HepG2 (cell line): ENCODE data around the gene CCDC57. TPM values are rescaled to one million over a fixed set of nuclear protein-coding genes. Genes with fewer than 3 reads are reported as not detected.

ENCODE experiments used
- AKNA ChIP-seq: sonication (generic); formaldehyde crosslinking; IDR thresholded peaks from 2 replicates; pipeline ENCODE4 v1.4.0; 2020; ENCODE audit warnings: missing genetic modification reagents, borderline replicate concordance
- ARHGAP35 ChIP-seq: sonication (generic); formaldehyde crosslinking; IDR thresholded peaks from 2 replicates; pipeline ENCODE4 v1.9.0; 2022; ENCODE audit warnings: mild to moderate bottlenecking, inconsistent platforms, moderate library complexity, missing genetic modification reagents, borderline replicate concordance
- FOXJ3 ChIP-seq: sonication (generic); formaldehyde crosslinking; IDR thresholded peaks from 2 replicates; pipeline ENCODE4 v1.4.0; 2020; ENCODE audit warnings: missing genetic modification reagents, mild to moderate bottlenecking, borderline replicate concordance
- GRHL1 ChIP-seq: sonication (generic); formaldehyde crosslinking; conservative IDR thresholded peaks from 2 replicates; pipeline ENCODE4 v1.8.0; 2022; ENCODE audit warnings: missing genetic modification reagents
- GTF2F1 ChIP-seq: fragments of 150-350 bp; IDR thresholded peaks from 2 replicates; pipeline ENCODE4 v1.6.1; 2014; ENCODE audit warnings: low read length
- HNF4A ChIP-seq: sonication (generic); formaldehyde crosslinking; IDR thresholded peaks from 2 replicates; pipeline ENCODE4 v1.4.0; 2020; ENCODE audit warnings: missing genetic modification reagents
- KDM4B ChIP-seq: sonication (generic); formaldehyde crosslinking; IDR thresholded peaks from 2 replicates; pipeline ENCODE4 v1.4.0; 2020; ENCODE audit warnings: missing genetic modification reagents
- KLF6 ChIP-seq: IDR thresholded peaks from 2 replicates; pipeline ENCODE4 v1.8.0; 2016; ENCODE audit warnings: missing biosample characterization, missing genetic modification reagents
- MEF2D ChIP-seq: sonication (generic); formaldehyde crosslinking; IDR thresholded peaks from 2 replicates; pipeline ENCODE4 v1.5.1; 2020; ENCODE audit warnings: mild to moderate bottlenecking, missing genetic modification reagents
- MXD1 ChIP-seq: sonication (generic); formaldehyde crosslinking; IDR thresholded peaks from 2 replicates; pipeline ENCODE4 v1.4.0; 2020; ENCODE audit warnings: mild to moderate bottlenecking, missing genetic modification reagents
- MZF1 ChIP-seq: sonication (generic); formaldehyde crosslinking; IDR thresholded peaks from 2 replicates; pipeline ENCODE4 v1.8.1; 2023; ENCODE audit warnings: mild to moderate bottlenecking, missing genetic modification reagents, borderline replicate concordance
- PTBP1 ChIP-seq: fragments of 200-400 bp; formaldehyde crosslinking; IDR thresholded peaks from 2 replicates; pipeline ENCODE4 v1.6.1; 2018; ENCODE audit warnings: low read length, low read depth; ENCODE audit not compliant: poor library complexity, severe bottlenecking
- SNAI1 ChIP-seq: sonication (generic); formaldehyde crosslinking; IDR thresholded peaks from 2 replicates; pipeline ENCODE4 v1.5.0; 2020; ENCODE audit warnings: mild to moderate bottlenecking, missing genetic modification reagents, borderline replicate concordance
- SNRNP70 ChIP-seq: fragments of 200-400 bp; formaldehyde crosslinking; IDR thresholded peaks from 2 replicates; pipeline ENCODE4 v1.6.1; 2017; ENCODE audit warnings: mild to moderate bottlenecking, low read depth, low read length, moderate library complexity
- TAF1 ChIP-seq: sonication (generic); formaldehyde crosslinking; IDR thresholded peaks from 2 replicates; pipeline ENCODE4 v1.4.0; 2020; ENCODE audit warnings: missing genetic modification reagents
- WIZ ChIP-seq: sonication (generic); formaldehyde crosslinking; IDR thresholded peaks from 2 replicates; pipeline ENCODE4 v1.5.1; 2020; ENCODE audit warnings: mild to moderate bottlenecking, missing genetic modification reagents
- ZBTB46 ChIP-seq: sonication (generic); formaldehyde crosslinking; IDR thresholded peaks from 2 replicates; pipeline ENCODE4 v1.4.0; 2020; ENCODE audit warnings: mild to moderate bottlenecking, missing genetic modification reagents, borderline replicate concordance
- ZNF121 ChIP-seq: sonication (generic); formaldehyde crosslinking; IDR thresholded peaks from 2 replicates; pipeline ENCODE4 v1.5.0; 2020; ENCODE audit warnings: mild to moderate bottlenecking, missing genetic modification reagents
- ZNF546 ChIP-seq: sonication (generic); formaldehyde crosslinking; conservative IDR thresholded peaks from 2 replicates; pipeline ENCODE4 v1.8.1; 2023; ENCODE audit warnings: mild to moderate bottlenecking, missing genetic modification reagents
- ZNF724P ChIP-seq: sonication (generic); formaldehyde crosslinking; IDR thresholded peaks from 2 replicates; pipeline ENCODE4 v1.8.0; 2022; ENCODE audit warnings: missing genetic modification reagents, borderline replicate concordance
- polyA plus RNA-seq, 8 experiments: library from polyadenylated mRNA; depleted of rRNA in 3 of 8; stranded (reverse) in 7 of 8; unstranded in 1 of 8; fragments of >200 nt; fragmentation: Illumina TruSeq in 4 of 8; extraction: Trizol in 4 of 8; gene quantifications; 2 replicates each; pipeline versions ENCODE4 v1.2.1 to v1.2.3, GENCODE V29; 2011 to 2016; ENCODE audit warnings: low read depth in 4 of 8, missing spikeins in 1 of 8, mixed read lengths in 1 of 8; ENCODE audit not compliant: insufficient read depth in 1 of 8
- total RNA-seq, 5 experiments: library from RNA; depleted of rRNA; stranded (reverse); fragments of >200 nt; fragmentation: Illumina TruSeq; extraction: Trizol; gene quantifications; 2 replicates each; pipeline ENCODE4 v1.2.3, GENCODE V29; 2016; ENCODE audit warnings: low read depth in 1 of 5

The CCDC57 gene
- total and polyA plus RNA-seq, 2 of the 13 experiments (the other 11 are each of a cell fraction or from before 2014, with no cell fraction given): 59.3 to 59.9 TPM

- peak; percentile 64 for TF ChIP-seq ZNF121
- peak; percentile 56 for TF ChIP-seq TAF1 (CRISPR knock-in tag)
- no peak for TF ChIP-seq SNRNP70
- no peak for TF ChIP-seq MZF1 (CRISPR knock-in tag)
- no peak for TF ChIP-seq GTF2F1
- TF ChIP-seq FOXJ3: no peak; the same call in 1 of the 2 replicates
- TF ChIP-seq GRHL1 (CRISPR knock-in tag): no peak
- no peak for TF ChIP-seq ZBTB46 (CRISPR knock-in tag)
- TF ChIP-seq WIZ: peak; percentile 80; the same call in 1 of the 2 replicates
- no peak for TF ChIP-seq SNAI1 (CRISPR knock-in tag)
- TF ChIP-seq KLF6 (CRISPR knock-in tag): peak; percentile 66; the same call in 1 of the 2 replicates
- TF ChIP-seq ARHGAP35 (CRISPR knock-in tag): no peak
- no peak for TF ChIP-seq AKNA (CRISPR knock-in tag)
- TF ChIP-seq MEF2D (CRISPR knock-in tag): peak; percentile 66; the same call in 1 of the 2 replicates
- peak; percentile 58 for TF ChIP-seq MXD1 (CRISPR knock-in tag)
- no peak for TF ChIP-seq PTBP1
- peak; percentile 80; the same call in 1 of the 2 replicates for TF ChIP-seq KDM4B (CRISPR knock-in tag)
- TF ChIP-seq ZNF724P (CRISPR knock-in tag): peak; percentile 76; the same call in 1 of the 2 replicates
- TF ChIP-seq ZNF546: peak; percentile 87; the same call in 1 of the 2 replicates
- TF ChIP-seq HNF4A (CRISPR knock-in tag): peak; percentile 76
Observed at GRCh38 chr17:82103553-82104451, 108.8 kb downstream of the CCDC57 start (continued).
